ENCODE results near the gene IGSF21.

Gene IGSF21

GRCh38 chr1:18327650-18328049 lies 220.1 kb downstream of the IGSF21 start:
- no peak for DNase-seq (ENCODE audit: low spot score)

GRCh38 chr1:18328803-18329202 lies 221.2 kb downstream of the IGSF21 start:
- no peak for DNase-seq (ENCODE audit: low spot score)

- no peak for DNase-seq (ENCODE audit: low spot score)
Measured at GRCh38 chr1:18329469-18330253, 222.1 kb downstream of the IGSF21 start.

GRCh38 chr1:18332576-18332975 lies 225.0 kb downstream of the IGSF21 start:
- no peak for DNase-seq (ENCODE audit: low spot score)

GRCh38 chr1:18333220-18333619 lies 225.6 kb downstream of the IGSF21 start:
- no peak for DNase-seq (ENCODE audit: low spot score)

GRCh38 chr1:18336801-18337200 lies 229.2 kb downstream of the IGSF21 start:
- DNase-seq (ENCODE audit: low spot score): no peak

GRCh38 chr1:18337757-18338156 lies 230.2 kb downstream of the IGSF21 start:
- no peak for DNase-seq (ENCODE audit: low spot score)

- no peak for DNase-seq (ENCODE audit: low spot score)
Measured at GRCh38 chr1:18339161-18339560, 231.6 kb downstream of the IGSF21 start.

GRCh38 chr1:18340158-18340764 lies 232.7 kb downstream of the IGSF21 start:
- DNase-seq (ENCODE audit: low spot score): no peak

GRCh38 chr1:18340787-18341186 lies 233.2 kb downstream of the IGSF21 start:
- DNase-seq (ENCODE audit: low spot score): no peak

- no peak for DNase-seq (ENCODE audit: low spot score)
Measured at GRCh38 chr1:18341291-18342069, 233.9 kb downstream of the IGSF21 start.

GRCh38 chr1:18342744-18343143 lies 235.1 kb downstream of the IGSF21 start:
- no peak for DNase-seq (ENCODE audit: low spot score)

- no peak for DNase-seq (ENCODE audit: low spot score)
Measured at GRCh38 chr1:18343581-18343980, 236.0 kb downstream of the IGSF21 start.

- no peak for DNase-seq (ENCODE audit: low spot score)
Measured at GRCh38 chr1:18344755-18345154, 237.2 kb downstream of the IGSF21 start.

- no peak for DNase-seq (ENCODE audit: low spot score)
Measured at GRCh38 chr1:18347559-18347958, 240.0 kb downstream of the IGSF21 start.

- no peak for DNase-seq (ENCODE audit: low spot score)
Measured at GRCh38 chr1:18348354-18348753, 240.8 kb downstream of the IGSF21 start.

- DNase-seq (ENCODE audit: low spot score): no peak
Measured at GRCh38 chr1:18350747-18351146, 243.1 kb downstream of the IGSF21 start.

- no peak for DNase-seq (ENCODE audit: low spot score)
Measured at GRCh38 chr1:18351735-18352134, 244.1 kb downstream of the IGSF21 start.

- DNase-seq (ENCODE audit: low spot score): no peak
Measured at GRCh38 chr1:18352636-18353265, 245.2 kb downstream of the IGSF21 start.

- no peak for DNase-seq (ENCODE audit: low spot score)
Measured at GRCh38 chr1:18353528-18353927, 245.9 kb downstream of the IGSF21 start.

- no peak for DNase-seq (ENCODE audit: low spot score)
Measured at GRCh38 chr1:18353992-18354391, 246.4 kb downstream of the IGSF21 start.

GRCh38 chr1:18354612-18355011 lies 247.0 kb downstream of the IGSF21 start:
- no peak for DNase-seq (ENCODE audit: low spot score)

Measured in GM03348 (cell line).